ENCODE results near the gene DEFB129.

GRCh38 chr20:278181-278580, 51.1 kb downstream of the DEFB129 start:
- TF ChIP-seq CTCF (IDR thresholded peaks at IDR 0.05; ENCODE audit: insufficient read depth, low read length, poor library complexity, severe bottlenecking) (no peak), EZH2phosphoT487 (conservative IDR thresholded peaks at IDR 0.05; ENCODE audit: low read length) (no peak)
